K562 (cell line): ENCODE data around the gene ACCSL. TPM values are rescaled to one million over a fixed set of nuclear protein-coding genes. Genes with fewer than 3 reads are reported as not detected.

Experiments used
- ATF1 ChIP-seq, 2 experiments: fragments of 450-650 bp in 1 of 2; IDR thresholded peaks; 2 replicates each; pipeline ENCODE4 v1.6.1; 2016; ENCODE audit warnings: missing compliant biosample characterization in 1 of 2, missing genetic modification characterization in 1 of 2
- ATF2 ChIP-seq: sonication (generic); formaldehyde crosslinking; IDR thresholded peaks from 2 replicates; pipeline ENCODE4 v1.8.1; 2022; ENCODE audit warnings: missing genetic modification reagents
- BCOR ChIP-seq: fragments of 450-650 bp; IDR thresholded peaks from 2 replicates; pipeline ENCODE4 v1.6.1; 2016
- EP300 ChIP-seq: IDR thresholded peaks from 2 replicates; pipeline ENCODE4 v1.6.1; 2012; ENCODE audit warnings: low read length, improper control_type of control experiment
- GMEB1 ChIP-seq: fragments of 250-450 bp; sonication (Bioruptor Pico); IDR thresholded peaks from 2 replicates; pipeline ENCODE4 v1.4.0; 2020; ENCODE audit warnings: mild to moderate bottlenecking
- KAT2B ChIP-seq: IDR thresholded peaks from one replicate; pipeline ENCODE4 v1.6.1; 2012; ENCODE audit warnings: low read depth, mild to moderate bottlenecking, control low read depth, inconsistent platforms, low read length, moderate library complexity
- MIER1 ChIP-seq: fragments of 450-650 bp; IDR thresholded peaks from 2 replicates; pipeline ENCODE4 v1.6.1; 2016; ENCODE audit warnings: antibody characterized with exemption, mild to moderate bottlenecking, low read depth
- NBN ChIP-seq: fragments of 450-650 bp; IDR thresholded peaks from 2 replicates; pipeline ENCODE4 v1.6.1; 2016; ENCODE audit warnings: low read depth, mild to moderate bottlenecking
- NR3C1 ChIP-seq: sonication (generic); formaldehyde crosslinking; IDR thresholded peaks from 2 replicates; pipeline ENCODE4 v1.8.1; 2022; ENCODE audit warnings: missing genetic modification reagents
- TBL1XR1 ChIP-seq, 2 experiments: IDR thresholded peaks; 2 replicates each; pipeline ENCODE4 v1.6.1; 2012; ENCODE audit warnings: improper control_type of control experiment in 2 of 2, low read length in 2 of 2, mild to moderate bottlenecking in 1 of 2
- XRCC3 ChIP-seq: fragments of 450-650 bp; IDR thresholded peaks from 2 replicates; pipeline ENCODE4 v1.6.1; 2017; ENCODE audit warnings: mild to moderate bottlenecking, moderate library complexity
- polyA plus RNA-seq, 8 experiments: library from polyadenylated mRNA; depleted of rRNA in 4 of 8; stranded (reverse) in 5 of 8; unstranded in 3 of 8; fragments of >200 nt; fragmentation: Nextera tagmentation in 2 of 8; fragmentation: Illumina TruSeq in 1 of 8; extraction: Ambion mirVana in 2 of 8; extraction: Trizol in 1 of 8; gene quantifications; 2 replicates each; pipeline versions ENCODE4 v1.2.1 to v1.2.3, GENCODE V29; 2011 to 2014; ENCODE audit warnings: inconsistent platforms in 1 of 8, missing spikeins in 1 of 8
- total RNA-seq, 7 experiments: library from RNA; depleted of rRNA in 6 of 7; stranded (reverse); fragments of >200 nt in 6 of 7; fragmentation: Illumina TruSeq in 2 of 7; extraction: Trizol in 2 of 7; gene quantifications; 2 replicates each; pipeline versions ENCODE4 v1.2.1 to v1.2.3, GENCODE V29; 2011 to 2021; ENCODE audit warnings: low replicate concordance in 1 of 7
- TF ChIP-seq, protein P1 (sequence below): fragments of 250-450 bp; sonication (Bioruptor Pico); IDR thresholded peaks from 2 replicates; pipeline ENCODE4 v1.9.0; 2021; ENCODE audit warnings: mild to moderate bottlenecking
- TF ChIP-seq, protein P2 (sequence below): fragments of 450-650 bp; IDR thresholded peaks from 2 replicates; pipeline ENCODE4 v1.6.1; 2017; ENCODE audit warnings: antibody characterized with exemption, mild to moderate bottlenecking

ACCSL gene
- total and polyA plus RNA-seq, 9 of the 15 experiments (the other 6 are each of a cell fraction or from before 2014, with no cell fraction given) = not detected

DNA sequence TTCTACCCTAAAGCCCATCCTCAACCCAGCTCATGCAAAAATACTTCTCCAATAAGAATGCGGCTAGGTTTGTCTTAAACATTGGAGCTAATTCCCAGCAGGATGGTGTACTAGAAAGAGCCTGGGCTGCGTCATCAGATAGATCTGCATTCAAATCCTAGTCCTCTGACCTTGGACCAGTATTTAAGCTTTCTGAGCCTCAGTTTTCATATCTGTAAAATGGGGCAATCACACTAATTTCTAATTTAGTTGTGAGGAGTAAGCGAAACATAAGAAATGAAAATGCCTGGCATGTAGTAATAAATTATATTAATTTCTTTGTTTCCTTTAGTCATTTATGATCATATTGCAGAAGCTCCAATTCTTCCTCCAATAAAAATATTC lies 32.2 kb upstream of the ACCSL start (continued):
- TF ChIP-seq ATF1 (CRISPR knock-in tag; IDR thresholded peaks at IDR 0.05) (no peak), ATF1 (tag; IDR thresholded peaks at IDR 0.05) (no peak), MIER1 (no peak), NR3C1 (no peak), ATF2 (CRISPR knock-in tag) (no peak), TBL1XR1 (IDR thresholded peaks at IDR 0.05; ENCODE audit: low read length in 2 of 2) (no peak), EP300 (no peak), XRCC3 (no peak), NBN (no peak), KAT2B (no peak), BCOR (peak; percentile 70; the same call in 1 of the 2 replicates), GMEB1 (CRISPR knock-in tag) (no peak)
- TF ChIP-seq, protein P1, sequence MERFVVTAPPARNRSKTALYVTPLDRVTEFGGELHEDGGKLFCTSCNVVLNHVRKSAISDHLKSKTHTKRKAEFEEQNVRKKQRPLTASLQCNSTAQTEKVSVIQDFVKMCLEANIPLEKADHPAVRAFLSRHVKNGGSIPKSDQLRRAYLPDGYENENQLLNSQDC (CRISPR knock-in tag) = no peak
- TF ChIP-seq, protein P2, sequence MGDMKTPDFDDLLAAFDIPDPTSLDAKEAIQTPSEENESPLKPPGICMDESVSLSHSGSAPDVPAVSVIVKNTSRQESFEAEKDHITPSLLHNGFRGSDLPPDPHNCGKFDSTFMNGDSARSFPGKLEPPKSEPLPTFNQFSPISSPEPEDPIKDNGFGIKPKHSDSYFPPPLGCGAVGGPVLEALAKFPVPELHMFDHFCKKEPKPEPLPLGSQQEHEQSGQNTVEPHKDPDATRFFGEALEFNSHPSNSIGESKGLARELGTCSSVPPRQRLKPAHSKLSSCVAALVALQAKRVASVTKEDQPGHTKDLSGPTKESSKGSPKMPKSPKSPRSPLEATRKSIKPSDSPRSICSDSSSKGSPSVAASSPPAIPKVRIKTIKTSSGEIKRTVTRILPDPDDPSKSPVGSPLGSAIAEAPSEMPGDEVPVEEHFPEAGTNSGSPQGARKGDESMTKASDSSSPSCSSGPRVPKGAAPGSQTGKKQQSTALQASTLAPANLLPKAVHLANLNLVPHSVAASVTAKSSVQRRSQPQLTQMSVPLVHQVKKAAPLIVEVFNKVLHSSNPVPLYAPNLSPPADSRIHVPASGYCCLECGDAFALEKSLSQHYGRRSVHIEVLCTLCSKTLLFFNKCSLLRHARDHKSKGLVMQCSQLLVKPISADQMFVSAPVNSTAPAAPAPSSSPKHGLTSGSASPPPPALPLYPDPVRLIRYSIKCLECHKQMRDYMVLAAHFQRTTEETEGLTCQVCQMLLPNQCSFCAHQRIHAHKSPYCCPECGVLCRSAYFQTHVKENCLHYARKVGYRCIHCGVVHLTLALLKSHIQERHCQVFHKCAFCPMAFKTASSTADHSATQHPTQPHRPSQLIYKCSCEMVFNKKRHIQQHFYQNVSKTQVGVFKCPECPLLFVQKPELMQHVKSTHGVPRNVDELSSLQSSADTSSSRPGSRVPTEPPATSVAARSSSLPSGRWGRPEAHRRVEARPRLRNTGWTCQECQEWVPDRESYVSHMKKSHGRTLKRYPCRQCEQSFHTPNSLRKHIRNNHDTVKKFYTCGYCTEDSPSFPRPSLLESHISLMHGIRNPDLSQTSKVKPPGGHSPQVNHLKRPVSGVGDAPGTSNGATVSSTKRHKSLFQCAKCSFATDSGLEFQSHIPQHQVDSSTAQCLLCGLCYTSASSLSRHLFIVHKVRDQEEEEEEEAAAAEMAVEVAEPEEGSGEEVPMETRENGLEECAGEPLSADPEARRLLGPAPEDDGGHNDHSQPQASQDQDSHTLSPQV = no peak
- TF ChIP-seq, all 486 proteins: peak for 5
